Psoas muscle (tissue), 8 donors: ENCODE measurements around the gene SF3B5. TPM values are rescaled to one million over a fixed set of nuclear protein-coding genes. Genes with fewer than 3 reads are reported as not detected.
"Not testable (repeated sequence)": the region's sequence is repeated elsewhere in the genome, so short reads cannot be mapped to it uniquely, and the experiment has no call there.

Experiments used
- ATAC-seq, 4 donors: fragments of 200-7000 bp; cut with Tn5 transposase; one replicate each; pipeline ENCODE4 v1.9.1; 2020; ENCODE audit warnings: moderate library complexity in 3 of 4, mild to moderate bottlenecking in 2 of 4
- DNase-seq, 2 donors: peaks; one replicate each; pipeline ENCODE4 v3.0.0-alpha.2; 2020
- H3K27ac ChIP-seq: fragments of 200-600 bp; one replicate; pipeline ENCODE4 v1.8.0; 2022
- H3K27me3 ChIP-seq, 3 donors: fragments of 200-600 bp in 1 of 3; one replicate each; pipeline versions ENCODE4 v1.6.1 to v1.8.0; 2013 to 2022; ENCODE audit warnings: low read length in 2 of 3, mild to moderate bottlenecking in 2 of 3, moderate library complexity in 1 of 3; ENCODE audit not compliant: insufficient read depth in 3 of 3
- H3K36me3 ChIP-seq, 2 donors: fragments of 200-600 bp in 1 of 2; one replicate each; pipeline versions ENCODE4 v1.6.1 to v1.8.0; 2013 to 2022; ENCODE audit warnings: low read depth in 1 of 2, mild to moderate bottlenecking in 1 of 2, moderate library complexity in 1 of 2; ENCODE audit not compliant: insufficient read depth in 1 of 2
- H3K4me1 ChIP-seq: fragments of 200-600 bp; one replicate; pipeline ENCODE4 v1.8.0; 2022
- H3K4me3 ChIP-seq: fragments of 200-600 bp; one replicate; pipeline ENCODE4 v1.8.0; 2022; ENCODE audit warnings: mild to moderate bottlenecking
- H3K9me3 ChIP-seq: fragments of 200-600 bp; one replicate; pipeline ENCODE4 v1.8.0; 2022
- WGBS, 3 donors: extraction: QIAGEN DNeasy Blood & Tissue Kit; methylation state at CpG; one replicate each; pipeline versions ENCODE4 v1.1.6 to v1.1.7; 2013; 5-methylcytosine and 5-hydroxymethylcytosine counted together
- intact Hi-C, 2 donors: fragments of 100-400 bp; cut with DNase I; formaldehyde crosslinking; loops; one replicate each; pipeline versions ENCODE4 v1.11.0 to v1.14.2; 2022
- polyA plus RNA-seq, 3 donors: library from polyadenylated mRNA; stranded (reverse); fragments of 200-250 nt; gene quantifications; one replicate each; pipeline ENCODE4 v1.2.3, GENCODE V29; 2013
- total RNA-seq, 4 donors: library from RNA; stranded (reverse); fragmentation: NEBNext Ultra II Directional in 2 of 4; extraction: Animal tissue kit (Norgen Biotek cat#: 25700) in 2 of 4; gene quantifications; one replicate each; pipeline versions ENCODE4 v1.2.1 to v1.2.4, GENCODE V29; 2021 to 2023
- TF ChIP-seq, protein P1 (sequence below): fragments of 200-600 bp; IDR thresholded peaks from one replicate; pipeline ENCODE4 v1.8.0; 2022; ENCODE audit warnings: antibody characterized with exemption
- donor health status: healthy with polysubstance abuse.
- donor health status: DM: no; HTN: no; CAD: no; lungs with moderate emphysema.
- donor health status: Bipolar disorder and iron deficiency.
- donor health status: healthy.
- donor health status: DM: yes; HTN: yes; CAD: no.
- donor health status: DM: no; HTN: no; CAD: no.
- donor health status: DM: no; HTN: no; CAD: no.
- donor health status: DM: yes; HTN: yes; CAD: no.

The SF3B5 gene
- total and polyA plus RNA-seq, 7 donors = 115 to 296 (median 146) TPM

DNA sequence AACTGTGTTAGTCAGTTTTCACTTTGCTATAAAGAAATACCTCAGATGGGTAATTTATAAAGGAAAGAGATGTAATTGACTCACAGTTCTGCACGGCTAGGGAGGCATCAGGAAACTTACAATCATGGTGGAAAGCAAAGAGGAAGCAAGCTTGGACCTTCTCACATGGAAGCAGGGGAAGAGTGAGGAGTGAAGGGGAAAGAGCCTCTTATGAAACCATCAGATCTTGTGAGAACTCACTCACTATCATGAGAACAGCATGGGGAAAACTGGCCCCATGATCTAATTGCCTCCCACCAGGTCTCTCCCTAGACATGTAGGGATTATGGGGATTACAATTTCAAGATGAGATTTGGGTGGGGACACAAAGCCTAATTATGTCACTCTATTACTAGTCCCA lies 46.0 kb downstream of the SF3B5 start:
- TF ChIP-seq, protein P1, sequence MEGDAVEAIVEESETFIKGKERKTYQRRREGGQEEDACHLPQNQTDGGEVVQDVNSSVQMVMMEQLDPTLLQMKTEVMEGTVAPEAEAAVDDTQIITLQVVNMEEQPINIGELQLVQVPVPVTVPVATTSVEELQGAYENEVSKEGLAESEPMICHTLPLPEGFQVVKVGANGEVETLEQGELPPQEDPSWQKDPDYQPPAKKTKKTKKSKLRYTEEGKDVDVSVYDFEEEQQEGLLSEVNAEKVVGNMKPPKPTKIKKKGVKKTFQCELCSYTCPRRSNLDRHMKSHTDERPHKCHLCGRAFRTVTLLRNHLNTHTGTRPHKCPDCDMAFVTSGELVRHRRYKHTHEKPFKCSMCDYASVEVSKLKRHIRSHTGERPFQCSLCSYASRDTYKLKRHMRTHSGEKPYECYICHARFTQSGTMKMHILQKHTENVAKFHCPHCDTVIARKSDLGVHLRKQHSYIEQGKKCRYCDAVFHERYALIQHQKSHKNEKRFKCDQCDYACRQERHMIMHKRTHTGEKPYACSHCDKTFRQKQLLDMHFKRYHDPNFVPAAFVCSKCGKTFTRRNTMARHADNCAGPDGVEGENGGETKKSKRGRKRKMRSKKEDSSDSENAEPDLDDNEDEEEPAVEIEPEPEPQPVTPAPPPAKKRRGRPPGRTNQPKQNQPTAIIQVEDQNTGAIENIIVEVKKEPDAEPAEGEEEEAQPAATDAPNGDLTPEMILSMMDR = no peak
- DNase-seq (no peak), ATAC-seq (no peak)
- no peaks in the 10 kb centered on the region for H3K27me3 ChIP-seq
- H3K36me3 ChIP-seq = no peaks in the 10 kb centered on the region
- H3K4me3 ChIP-seq = no peak overlapping the region
- WGBS, 3 donors = 67 to 73% (median 69%) methylated on average over 1 of the region's 1 CpG
- H3K27ac ChIP-seq = no peak overlapping the region
- intact Hi-C loops = no loop called here
- H3K9me3 ChIP-seq = no peaks in the 10 kb centered on the region
- H3K4me1 ChIP-seq = no peaks in the 10 kb centered on the region

DNA sequence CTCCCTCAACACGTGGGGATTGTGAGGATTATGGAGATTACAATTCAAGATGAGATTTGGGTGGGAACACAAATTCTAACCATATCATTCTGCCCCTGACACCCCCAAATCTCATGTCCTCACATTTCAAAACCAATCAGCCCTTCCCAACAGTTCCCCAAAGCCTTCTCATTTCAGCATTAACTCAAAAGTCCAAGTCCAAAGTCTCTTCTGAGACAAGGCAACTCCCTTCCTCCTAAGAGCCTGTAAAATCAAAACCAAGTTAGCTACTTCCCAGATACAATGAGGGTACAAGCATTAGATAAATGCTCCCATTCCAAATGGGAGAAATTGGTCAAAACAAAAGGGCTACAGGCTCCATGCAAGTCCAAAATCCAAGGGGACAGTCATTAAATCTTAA lies 47.7 kb downstream of the SF3B5 start:
- Histone ChIP-seq H3K27me3 (no peaks in the 10 kb centered on the region), H3K27ac (no peak overlapping the region), H3K36me3 (no peaks in the 10 kb centered on the region), H3K9me3 (no peaks in the 10 kb centered on the region), H3K4me1 (no peaks in the 10 kb centered on the region), H3K4me3 (no peak overlapping the region)
- DNase-seq (no peak), ATAC-seq (no peak)
- TF ChIP-seq, protein P1 = no peak
- intact Hi-C loops = no loop called here
- WGBS, 3 donors = 60 to 67% (median 63%) methylated on average over 1 of the region's 1 CpG

DNA sequence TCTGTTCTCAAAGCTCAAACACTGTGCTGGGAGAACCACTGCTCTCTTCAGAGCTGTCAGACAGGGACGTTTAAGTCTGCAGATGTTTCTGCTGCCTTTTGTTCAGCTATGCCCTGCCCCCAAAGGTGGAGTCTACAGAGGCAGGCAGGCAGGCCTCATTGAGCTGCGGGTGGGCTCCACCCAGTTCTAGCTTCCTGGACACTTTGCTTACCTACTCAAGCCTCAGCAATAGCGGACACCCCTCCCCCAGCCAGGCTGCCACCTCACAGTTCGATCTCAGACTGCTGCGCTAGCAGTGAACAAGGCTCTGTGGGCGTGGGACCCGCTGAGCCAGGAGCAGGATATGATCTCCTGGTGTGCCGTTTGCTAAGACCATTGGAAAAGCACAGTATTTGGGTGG lies 48.7 kb downstream of the SF3B5 start:
- H3K9me3 ChIP-seq, intact Hi-C loops, H3K27ac ChIP-seq, H3K4me1 ChIP-seq, H3K27me3 ChIP-seq, H3K4me3 ChIP-seq, ATAC-seq, H3K36me3 ChIP-seq, DNase-seq: not testable (repeated sequence)
- 70 to 83% (median 79%) methylated on average over 8 of the region's 8 CpGs for WGBS, 3 donors

DNA sequence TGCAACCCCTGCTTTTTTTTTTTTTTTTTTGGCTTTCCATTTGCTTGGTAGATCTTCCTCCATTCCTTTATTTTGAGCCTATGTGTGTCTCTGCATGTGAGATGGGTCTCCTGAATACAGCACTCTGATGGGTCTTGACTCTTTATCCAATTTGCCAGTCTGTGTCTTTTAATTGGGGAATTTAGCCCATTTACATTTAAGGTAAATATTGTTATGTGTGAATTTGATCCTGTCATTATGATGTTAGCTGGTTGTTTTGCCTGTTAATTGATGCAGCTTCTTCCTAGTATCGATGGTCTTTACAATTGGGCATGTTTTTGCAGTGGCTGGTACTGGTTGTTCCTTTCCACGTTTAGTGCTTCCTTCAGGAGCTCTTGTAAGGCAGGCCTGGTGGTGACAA lies 50.4 kb downstream of the SF3B5 start:
- H3K4me3 ChIP-seq, H3K27me3 ChIP-seq, ATAC-seq, H3K36me3 ChIP-seq, H3K9me3 ChIP-seq, H3K27ac ChIP-seq, intact Hi-C loops, H3K4me1 ChIP-seq, DNase-seq: not testable (repeated sequence)
- 77 to 88% (median 82%) methylated on average over 2 of the region's 2 CpGs for whole genome bisulfite sequencing, 3 donors

Other genes with a start within 250 kb of the SF3B5 start
- gene ZC2HC1B, start 231.1 kb downstream of the SF3B5 start, total RNA-seq = under 1 TPM in 1 of 4 donors, not detected in 3; 0.56 TPM
- not detected for gene ZC2HC1B, start 231.1 kb downstream of the SF3B5 start, polyA plus RNA-seq
- gene PLAGL1, start 87.3 kb downstream of the SF3B5 start, total RNA-seq = 10 to 100 TPM in 2 of 4 donors, 1 to 10 TPM in 2; 3.3 to 15.4 (median 7.2) TPM
- 1 to 10 TPM; 2.5 to 3.1 (median 2.9) TPM for gene PLAGL1, start 87.3 kb downstream of the SF3B5 start, polyA plus RNA-seq
- 1 to 10 TPM; 1.4 to 2.8 (median 1.7) TPM for gene STX11, start 54.9 kb upstream of the SF3B5 start, total RNA-seq
- gene STX11, start 54.9 kb upstream of the SF3B5 start, polyA plus RNA-seq = 1 to 10 TPM; 1.2 to 4.6 (median 1.4) TPM
- 10 to 100 TPM; 29.1 to 64.9 (median 43.7) TPM for gene UTRN, start 189.8 kb upstream of the SF3B5 start, total RNA-seq
- 10 to 100 TPM in 1 of 3 donors, 1 to 10 TPM in 2; 6.0 to 10.8 (median 8.6) TPM for gene UTRN, start 189.8 kb upstream of the SF3B5 start, polyA plus RNA-seq